ENCODE results near the gene SLC2A13.
"Not testable (repeated sequence)": the region's sequence is repeated elsewhere in the genome, so short reads cannot be mapped to it uniquely, and the experiment has no call there.

Gene SLC2A13

GRCh38 chr12:39803151-39803550, 302.7 kb downstream of the SLC2A13 start:
- Mint-ChIP-seq H3K36me3 (ENCODE audit: low read depth) (no peaks in the 10 kb centered on the region), H3K4me1 (ENCODE audit: low read depth) (no peaks in the 10 kb centered on the region), H3K4me3 (no peak overlapping the region), H3K27me3 (no peaks in the 10 kb centered on the region), H3K9me3 (no peaks in the 10 kb centered on the region), H3K27ac (no peak overlapping the region)

GRCh38 chr12:39798977-39799376, 306.9 kb downstream of the SLC2A13 start:
- Mint-ChIP-seq H3K4me3 (no peak overlapping the region), H3K9me3 (no peaks in the 10 kb centered on the region), H3K4me1 (ENCODE audit: low read depth) (no peaks in the 10 kb centered on the region), H3K27ac (no peak overlapping the region), H3K27me3 (no peaks in the 10 kb centered on the region), H3K36me3 (ENCODE audit: low read depth) (no peaks in the 10 kb centered on the region)

- H3K9me3 Mint-ChIP-seq: no peaks in the 10 kb centered on the region
- no peaks in the 10 kb centered on the region for H3K4me1 Mint-ChIP-seq (ENCODE audit: low read depth)
- H3K4me3 Mint-ChIP-seq: no peak overlapping the region
- no peak overlapping the region for H3K27ac Mint-ChIP-seq
- H3K27me3 Mint-ChIP-seq: no peaks in the 10 kb centered on the region
- no peaks in the 10 kb centered on the region for H3K36me3 Mint-ChIP-seq (ENCODE audit: low read depth)
Measured at GRCh38 chr12:39798429-39798828, 307.5 kb downstream of the SLC2A13 start.

- Mint-ChIP-seq H3K36me3 (ENCODE audit: low read depth) (no peaks in the 10 kb centered on the region), H3K9me3 (no peaks in the 10 kb centered on the region), H3K27me3 (no peaks in the 10 kb centered on the region), H3K27ac (no peak overlapping the region), H3K4me3 (no peak overlapping the region), H3K4me1 (ENCODE audit: low read depth) (no peaks in the 10 kb centered on the region)
Measured at GRCh38 chr12:39795481-39795880, 310.4 kb downstream of the SLC2A13 start.

- Mint-ChIP-seq H3K27me3 (no peaks in the 10 kb centered on the region), H3K4me3 (no peak overlapping the region), H3K27ac (no peak overlapping the region), H3K36me3 (ENCODE audit: low read depth) (no peaks in the 10 kb centered on the region), H3K9me3 (no peaks in the 10 kb centered on the region), H3K4me1 (ENCODE audit: low read depth) (no peaks in the 10 kb centered on the region)
Measured at GRCh38 chr12:39792938-39793337, 312.9 kb downstream of the SLC2A13 start.

- H3K9me3 Mint-ChIP-seq: no peaks in the 10 kb centered on the region
- no peak overlapping the region for H3K27ac Mint-ChIP-seq
- H3K27me3 Mint-ChIP-seq: no peaks in the 10 kb centered on the region
- H3K4me3 Mint-ChIP-seq: no peak overlapping the region
- H3K4me1 Mint-ChIP-seq (ENCODE audit: low read depth): no peaks in the 10 kb centered on the region
- H3K36me3 Mint-ChIP-seq (ENCODE audit: low read depth): no peaks in the 10 kb centered on the region
Measured at GRCh38 chr12:39788239-39788638, 317.6 kb downstream of the SLC2A13 start.

GRCh38 chr12:39785814-39786213, 320.1 kb downstream of the SLC2A13 start:
- not testable (repeated sequence) for H3K4me3 Mint-ChIP-seq; H3K4me1 Mint-ChIP-seq (ENCODE audit: low read depth); H3K27ac Mint-ChIP-seq; H3K36me3 Mint-ChIP-seq (ENCODE audit: low read depth); H3K9me3 Mint-ChIP-seq; H3K27me3 Mint-ChIP-seq

- Mint-ChIP-seq H3K27ac (no peak overlapping the region), H3K9me3 (no peaks in the 10 kb centered on the region), H3K4me3 (no peak overlapping the region), H3K4me1 (ENCODE audit: low read depth) (no peaks in the 10 kb centered on the region), H3K36me3 (ENCODE audit: low read depth) (no peaks in the 10 kb centered on the region), H3K27me3 (no peaks in the 10 kb centered on the region)
Measured at GRCh38 chr12:39782026-39782545, 323.8 kb downstream of the SLC2A13 start.

GRCh38 chr12:39780913-39781446, 324.9 kb downstream of the SLC2A13 start:
- no peaks in the 10 kb centered on the region for H3K36me3 Mint-ChIP-seq (ENCODE audit: low read depth)
- H3K27ac Mint-ChIP-seq: no peak overlapping the region
- H3K4me1 Mint-ChIP-seq (ENCODE audit: low read depth): no peaks in the 10 kb centered on the region
- no peak overlapping the region for H3K4me3 Mint-ChIP-seq
- H3K9me3 Mint-ChIP-seq: no peaks in the 10 kb centered on the region
- H3K27me3 Mint-ChIP-seq: no peaks in the 10 kb centered on the region

- H3K4me3 Mint-ChIP-seq: no peak overlapping the region
Measured at GRCh38 chr12:39780411-39780912, 325.4 kb downstream of the SLC2A13 start.

GRCh38 chr12:39779768-39780340, 326.0 kb downstream of the SLC2A13 start:
- Mint-ChIP-seq H3K27ac (no peak overlapping the region), H3K27me3 (no peaks in the 10 kb centered on the region), H3K36me3 (ENCODE audit: low read depth) (no peaks in the 10 kb centered on the region), H3K9me3 (no peaks in the 10 kb centered on the region), H3K4me3 (no peak overlapping the region), H3K4me1 (ENCODE audit: low read depth) (no peaks in the 10 kb centered on the region)

More at GRCh38 chr12:39780411-39780912, 325.4 kb downstream of the SLC2A13 start:
- H3K9me3 Mint-ChIP-seq: no peaks in the 10 kb centered on the region
- no peaks in the 10 kb centered on the region for H3K27me3 Mint-ChIP-seq
- no peaks in the 10 kb centered on the region for H3K36me3 Mint-ChIP-seq (ENCODE audit: low read depth)
- H3K4me1 Mint-ChIP-seq (ENCODE audit: low read depth): no peaks in the 10 kb centered on the region
- no peak overlapping the region for H3K27ac Mint-ChIP-seq

GRCh38 chr12:39777465-39777864, 328.4 kb downstream of the SLC2A13 start:
- Mint-ChIP-seq H3K27ac (no peak overlapping the region), H3K36me3 (ENCODE audit: low read depth) (no peaks in the 10 kb centered on the region)

GRCh38 chr12:39773266-39773665, 332.6 kb downstream of the SLC2A13 start:
- Mint-ChIP-seq H3K27me3 (no peaks in the 10 kb centered on the region), H3K36me3 (ENCODE audit: low read depth) (no peaks in the 10 kb centered on the region), H3K4me3 (no peak overlapping the region), H3K27ac (no peak overlapping the region), H3K9me3 (no peaks in the 10 kb centered on the region), H3K4me1 (ENCODE audit: low read depth) (no peaks in the 10 kb centered on the region)

More at GRCh38 chr12:39777465-39777864, 328.4 kb downstream of the SLC2A13 start:
- no peaks in the 10 kb centered on the region for H3K4me1 Mint-ChIP-seq (ENCODE audit: low read depth)
- no peaks in the 10 kb centered on the region for H3K9me3 Mint-ChIP-seq
- H3K27me3 Mint-ChIP-seq: no peaks in the 10 kb centered on the region
- H3K4me3 Mint-ChIP-seq: no peak overlapping the region

- Mint-ChIP-seq H3K4me3 (no peak overlapping the region), H3K36me3 (ENCODE audit: low read depth) (no peaks in the 10 kb centered on the region), H3K27me3 (no peaks in the 10 kb centered on the region), H3K9me3 (no peaks in the 10 kb centered on the region), H3K27ac (no peak overlapping the region), H3K4me1 (ENCODE audit: low read depth) (no peaks in the 10 kb centered on the region)
Measured at GRCh38 chr12:39772821-39773259, 333.0 kb downstream of the SLC2A13 start.

GRCh38 chr12:39771456-39771855, 334.4 kb downstream of the SLC2A13 start:
- no peaks in the 10 kb centered on the region for H3K4me1 Mint-ChIP-seq (ENCODE audit: low read depth)
- H3K36me3 Mint-ChIP-seq (ENCODE audit: low read depth): no peaks in the 10 kb centered on the region
- H3K9me3 Mint-ChIP-seq: no peaks in the 10 kb centered on the region
- H3K27me3 Mint-ChIP-seq: no peaks in the 10 kb centered on the region
- H3K27ac Mint-ChIP-seq: no peak overlapping the region
- H3K4me3 Mint-ChIP-seq: no peak overlapping the region
